Lower lobe of right lung (tissue), 2 donors: Measurements from ENCODE around the gene CD36. TPM values are rescaled to one million over a fixed set of nuclear protein-coding genes. Genes with fewer than 3 reads are reported as not detected.

Source experiments
- ATAC-seq, 2 donors: fragments of 200-7000 bp; cut with Tn5 transposase; one replicate each; pipeline ENCODE4 v1.9.1; 2020 to 2022; ENCODE audit warnings: mild to moderate bottlenecking in 2 of 2, moderate library complexity in 2 of 2
- DNase-seq: peaks from one replicate; pipeline ENCODE4 v3.0.0-alpha.2; 2020
- H3K27ac ChIP-seq: fragments of 200-600 bp; one replicate; pipeline ENCODE4 v1.8.0; 2022
- H3K27me3 ChIP-seq: fragments of 200-600 bp; one replicate; pipeline ENCODE4 v1.8.0; 2022; ENCODE audit warnings: low read depth
- H3K36me3 ChIP-seq: fragments of 200-600 bp; one replicate; pipeline ENCODE4 v1.8.0; 2022; ENCODE audit warnings: mild to moderate bottlenecking
- H3K4me1 ChIP-seq: fragments of 200-600 bp; one replicate; pipeline ENCODE4 v1.8.0; 2022
- H3K4me3 ChIP-seq: fragments of 200-600 bp; one replicate; pipeline ENCODE4 v1.8.0; 2022; ENCODE audit warnings: mild to moderate bottlenecking
- H3K9me3 ChIP-seq: fragments of 200-600 bp; one replicate; pipeline ENCODE4 v1.8.0; 2022
- CTCF ChIP-seq: fragments of 200-600 bp; IDR thresholded peaks from one replicate; pipeline ENCODE4 v1.8.0; 2022; ENCODE audit warnings: antibody characterized with exemption, mild to moderate bottlenecking
- intact Hi-C: fragments of 100-400 bp; cut with DNase I; formaldehyde crosslinking; loops from one replicate; pipeline ENCODE4 v1.11.0; 2022
- long read RNA-seq: library from polyadenylated mRNA; unstranded; transcript quantifications from one replicate; pipeline ENCODE4 v2.0.0, GENCODE V29; 2021
- total RNA-seq: library from RNA; stranded (reverse); fragmentation: NEBNext Ultra II Directional; extraction: Animal tissue kit (Norgen Biotek cat#: 25700); gene quantifications from one replicate; pipeline ENCODE4 v1.2.1, GENCODE V29; 2021
- donor health status: DM: no; HTN: yes; CAD: no; lungs with severe emphysema.

The CD36 gene
- 141 TPM for total RNA-seq
- long read RNA-seq, transcript CD36-214 (15 exons, 2,298 nt) = minor isoform, 16 of 130 reads
- long read RNA-seq, transcript CD36-202 (14 exons, 1,942 nt) = major isoform, 19 of 130 reads
- long read RNA-seq, transcript CD36-201 (14 exons, 2,094 nt) = minor isoform, 11 of 130 reads
- long read RNA-seq, partial matches to known transcripts = 9 of 130 reads
- long read RNA-seq, other reads (novel, unspliced or antisense) = 75 of 130 reads

DNA sequence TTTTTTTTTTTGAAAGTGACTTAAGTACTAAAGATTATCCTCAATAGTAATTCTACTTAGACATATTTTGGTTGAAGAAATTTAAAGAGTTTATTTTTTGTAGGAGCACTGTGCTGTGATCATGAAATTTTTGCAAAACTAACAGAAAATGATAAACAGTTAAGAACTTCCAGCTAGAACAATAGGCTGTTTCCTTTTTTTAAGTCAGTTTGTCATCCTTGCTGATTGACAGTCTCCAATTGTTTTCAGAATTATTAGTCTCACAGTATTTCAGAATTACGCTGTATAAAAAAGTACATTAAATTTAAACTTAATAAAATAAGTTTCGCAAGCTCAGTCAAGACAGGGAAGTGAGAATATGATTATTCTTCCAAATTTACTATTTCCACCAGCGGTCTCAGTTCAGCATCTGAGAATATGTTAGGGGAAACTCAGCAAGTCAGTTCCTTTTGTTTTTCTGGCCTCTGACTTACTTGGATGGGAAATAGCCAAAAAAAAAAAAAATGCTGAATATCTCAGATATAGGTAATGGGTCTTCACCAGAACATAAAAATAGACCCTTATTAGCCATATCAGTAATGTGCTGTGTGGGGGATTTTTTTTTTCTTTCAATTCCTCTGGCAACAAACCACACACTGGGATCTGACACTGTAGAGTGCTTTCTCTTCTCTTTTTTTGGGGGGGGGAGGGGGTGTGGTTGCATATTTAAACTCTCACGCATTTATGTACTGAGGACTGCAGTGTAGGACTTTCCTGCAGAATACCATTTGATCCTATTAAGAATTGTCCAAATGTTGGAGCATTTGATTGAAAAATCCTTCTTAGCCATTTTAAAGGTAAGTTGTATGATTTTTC, at the start of gene CD36:
CD36 (plus strand) TSS at position 732 of the 855 bp plus-strand sequence. CDS start 8,099 bp downstream, outside the sequence.
- peak; percentile 66 to 85 for ATAC-seq
- intact Hi-C loops = no loop called here
- Histone ChIP-seq H3K9me3 (no peaks in the 10 kb centered on the region), H3K4me1 (peaks cover 71% of the 10 kb centered on the region), H3K4me3 (peak within 1 kb of the TSS; percentile 20), H3K36me3 (no peaks in the 10 kb centered on the region), H3K27me3 (no peaks in the 10 kb centered on the region), H3K27ac (peak within 1 kb of the TSS; percentile 20)
- DNase-seq = no peak
- TF ChIP-seq CTCF = no peak

GRCh38 chr7:80589631-80590030, 48.8 kb upstream of the CD36 start:
- Histone ChIP-seq H3K4me1 (peaks cover 9% of the 10 kb centered on the region), H3K9me3 (no peaks in the 10 kb centered on the region), H3K4me3 (no peak overlapping the region), H3K27me3 (no peaks in the 10 kb centered on the region), H3K27ac (no peak overlapping the region), H3K36me3 (no peaks in the 10 kb centered on the region)
- no peak for ATAC-seq
- no peak for DNase-seq
- no peak for TF ChIP-seq CTCF
- intact Hi-C loops = no loop called here

GRCh38 chr7:80591654-80592053, 46.8 kb upstream of the CD36 start:
- Histone ChIP-seq H3K27me3 (no peaks in the 10 kb centered on the region), H3K36me3 (no peaks in the 10 kb centered on the region), H3K4me3 (no peak overlapping the region), H3K4me1 (peaks cover 15% of the 10 kb centered on the region), H3K27ac (no peak overlapping the region), H3K9me3 (no peaks in the 10 kb centered on the region)
- intact Hi-C loops = no loop called here
- ATAC-seq (no peak), DNase-seq (no peak)
- TF ChIP-seq CTCF = no peak

DNA sequence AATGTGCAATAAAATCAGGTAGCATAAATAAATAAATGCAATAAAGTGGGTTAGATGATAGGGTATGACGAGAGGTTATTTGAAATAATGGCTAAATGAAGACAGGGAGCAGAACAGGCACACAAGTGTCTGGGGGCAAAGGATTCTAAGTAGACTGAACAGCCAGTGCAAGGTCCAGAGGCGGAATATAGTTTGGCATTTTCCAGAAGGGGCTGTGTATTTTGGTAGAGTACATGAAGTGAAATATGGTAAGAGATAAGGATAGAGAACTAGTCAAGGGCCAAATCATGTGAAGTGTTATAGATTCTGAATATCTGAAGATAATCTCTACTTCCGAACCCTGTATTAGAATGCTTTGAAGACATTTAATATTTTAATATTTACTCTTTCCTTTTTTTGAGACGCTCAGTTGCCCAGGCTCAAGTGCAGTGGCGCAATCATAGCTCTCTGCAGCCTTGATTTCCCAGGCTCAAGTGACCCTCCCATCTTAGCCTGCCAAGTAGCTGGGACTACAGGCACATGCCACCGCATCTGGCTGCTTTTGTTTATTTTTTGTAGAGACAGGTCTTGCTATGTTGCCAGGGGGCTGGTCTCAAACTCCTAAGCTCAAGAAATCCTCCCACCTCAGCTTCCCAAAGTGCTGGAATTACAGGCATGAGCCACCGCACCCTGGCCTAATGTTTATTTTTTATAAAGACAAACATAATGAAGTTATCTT, 44.4 kb upstream of the CD36 start:
- H3K27ac ChIP-seq = no peak overlapping the region
- H3K4me1 ChIP-seq = peaks cover 17% of the 10 kb centered on the region
- intact Hi-C loops = no loop called here
- TF ChIP-seq CTCF = no peak
- peak; percentile 85 to 91 for ATAC-seq
- no peaks in the 10 kb centered on the region for H3K27me3 ChIP-seq
- H3K4me3 ChIP-seq = no peak overlapping the region
- no peaks in the 10 kb centered on the region for H3K9me3 ChIP-seq
- DNase-seq = peak; percentile 70
- no peaks in the 10 kb centered on the region for H3K36me3 ChIP-seq

DNA sequence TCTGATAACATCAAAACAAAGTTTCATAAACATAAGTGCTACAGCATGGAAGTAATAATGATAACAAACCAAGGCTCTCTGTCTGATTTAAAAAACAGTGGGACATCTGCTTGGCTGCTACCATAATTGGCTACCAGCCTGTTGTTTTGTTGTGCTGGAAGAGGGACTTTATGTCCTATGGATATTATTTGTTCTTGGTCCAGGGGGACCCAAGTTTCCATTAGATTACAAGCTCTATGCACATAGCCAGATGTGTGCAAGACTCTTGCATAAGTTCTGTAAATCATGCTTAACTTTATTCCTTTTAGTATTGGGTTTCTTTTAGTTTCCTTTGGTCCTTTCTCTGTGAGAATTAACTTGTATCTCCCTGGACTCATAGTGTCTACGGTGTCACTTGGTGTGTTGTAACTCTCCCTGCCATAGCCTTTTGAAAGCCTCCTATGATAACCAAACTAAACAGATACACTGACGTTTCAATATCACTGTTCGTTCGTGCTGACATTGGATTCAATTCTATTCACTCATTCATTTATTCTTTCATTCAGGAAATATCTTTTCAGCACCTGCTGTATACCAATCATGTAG, 41.4 kb upstream of the CD36 start:
- ATAC-seq (no peak), DNase-seq (no peak)
- Histone ChIP-seq H3K9me3 (no peaks in the 10 kb centered on the region), H3K27ac (peak overlapping the region; percentile 13), H3K36me3 (no peaks in the 10 kb centered on the region), H3K4me3 (no peak overlapping the region), H3K27me3 (no peaks in the 10 kb centered on the region), H3K4me1 (peaks cover 21% of the 10 kb centered on the region)
- intact Hi-C loops = no loop called here
- TF ChIP-seq CTCF = no peak
